Amygdala (tissue), 56 donors: ENCODE results near the gene IQCE.
"Not testable (repeated sequence)": the region's sequence is repeated elsewhere in the genome, so short reads cannot be mapped to it uniquely, and the experiment has no call there.

Experiments
- DNase-seq, 56 donors: peaks; one replicate each; lab custom pipeline; 2025; lab: John Stamatoyannopoulos, UW

IQCE gene

GRCh38 chr7:2530071-2530987 is 28.4 kb upstream of the IQCE start:
- peak in 2 of 56 donors; percentile 19 to 23 for DNase-seq

DNA sequence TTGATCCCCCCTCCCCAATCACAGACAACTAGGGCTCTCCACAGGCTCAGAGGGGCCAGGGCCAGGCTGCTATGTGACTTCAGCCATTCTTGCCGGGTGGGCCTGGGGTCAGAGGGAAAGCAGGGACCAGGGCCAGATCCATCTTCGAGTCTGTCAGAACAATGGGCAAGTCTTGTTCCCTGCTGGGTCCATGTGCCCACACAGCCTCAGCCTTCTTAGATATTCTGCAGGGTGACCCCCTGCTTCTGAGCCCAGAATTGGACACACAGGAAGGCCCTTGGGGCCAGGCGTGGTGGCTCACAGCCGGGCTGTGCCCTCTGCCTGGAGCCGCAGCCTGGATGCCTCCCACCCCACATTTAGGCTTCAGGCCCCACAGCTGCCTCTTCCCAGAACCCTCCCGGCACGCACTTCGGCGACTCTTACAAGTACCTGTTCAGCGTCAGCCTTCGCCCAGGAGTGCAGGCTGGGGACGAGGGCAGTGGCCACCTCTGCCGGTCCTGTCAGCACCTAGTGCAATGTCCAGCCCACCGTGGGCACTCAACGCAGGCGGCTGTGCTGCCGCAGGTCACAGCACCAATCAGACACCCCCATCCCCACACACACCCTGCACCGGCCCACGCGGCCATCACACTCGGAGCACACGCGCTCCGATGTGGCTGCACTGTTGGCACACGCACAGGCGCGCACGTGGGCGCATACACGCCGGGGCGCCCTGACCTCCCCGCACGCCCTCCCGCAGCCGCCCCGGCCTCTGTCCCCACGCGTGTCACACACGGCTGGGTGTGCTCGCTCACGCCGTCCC is 27.6 kb upstream of the IQCE start:
- DNase-seq: peak in 1 of 56 donors; percentile 42

GRCh38 chr7:2531796-2532110 is 27.0 kb upstream of the IQCE start:
- DNase-seq: peak in 5 of 56 donors; percentile 30 to 46 (median 32)

DNA sequence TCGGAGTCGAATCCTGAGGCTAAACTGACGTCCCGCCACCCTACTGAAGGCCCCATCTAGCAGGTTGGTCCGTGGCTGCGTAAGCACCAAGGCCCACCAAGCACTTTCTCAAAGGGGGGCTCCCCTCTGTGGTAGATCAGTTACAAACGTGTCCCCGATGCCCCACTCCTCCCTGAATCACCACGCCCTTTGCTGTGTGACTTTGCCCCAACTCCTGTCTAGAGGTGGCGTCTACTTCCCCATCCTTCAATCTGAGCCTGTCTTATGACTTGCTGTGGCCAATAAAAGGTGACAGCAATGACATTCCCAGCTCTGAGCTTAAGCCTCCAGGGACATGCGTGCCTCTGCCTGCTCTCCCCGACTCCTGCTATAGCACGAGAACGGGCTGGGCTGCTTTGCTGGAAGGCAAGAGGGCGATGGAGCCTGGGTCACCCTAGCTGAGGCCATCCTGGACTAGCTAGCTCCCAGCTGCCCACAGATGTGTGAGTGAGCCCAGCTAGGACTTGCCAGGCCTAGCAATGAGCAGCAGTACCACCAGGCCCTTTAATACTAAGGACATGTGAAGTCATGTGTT is 26.5 kb upstream of the IQCE start:
- not testable (repeated sequence) for DNase-seq

GRCh38 chr7:2532816-2533215 is 26.0 kb upstream of the IQCE start:
- DNase-seq: not testable (repeated sequence)

GRCh38 chr7:2533566-2533965 is 25.2 kb upstream of the IQCE start:
- not testable (repeated sequence) for DNase-seq

DNA sequence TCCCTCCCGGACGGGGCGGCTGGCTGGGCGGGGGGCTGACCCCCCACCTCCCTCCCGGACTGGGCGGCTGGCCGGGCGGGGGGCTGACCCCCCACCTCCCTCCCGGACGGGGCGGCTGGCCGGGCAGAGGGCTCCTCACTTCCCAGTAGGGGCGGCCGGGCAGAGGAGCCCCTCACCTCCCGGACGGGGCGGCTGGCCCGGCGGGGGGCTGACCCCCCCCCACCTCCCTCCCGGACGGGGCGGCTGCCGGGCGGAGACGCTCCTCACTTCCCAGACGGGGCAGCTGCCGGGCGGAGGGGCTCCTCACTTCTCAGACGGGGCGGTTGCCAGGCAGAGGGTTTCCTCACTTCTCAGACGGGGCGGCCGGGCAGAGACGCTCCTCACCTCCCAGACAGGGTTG is 24.6 kb upstream of the IQCE start:
- DNase-seq: not testable (repeated sequence)

- not testable (repeated sequence) for DNase-seq
Measured at GRCh38 chr7:2535872-2536627, 22.7 kb upstream of the IQCE start.

DNA sequence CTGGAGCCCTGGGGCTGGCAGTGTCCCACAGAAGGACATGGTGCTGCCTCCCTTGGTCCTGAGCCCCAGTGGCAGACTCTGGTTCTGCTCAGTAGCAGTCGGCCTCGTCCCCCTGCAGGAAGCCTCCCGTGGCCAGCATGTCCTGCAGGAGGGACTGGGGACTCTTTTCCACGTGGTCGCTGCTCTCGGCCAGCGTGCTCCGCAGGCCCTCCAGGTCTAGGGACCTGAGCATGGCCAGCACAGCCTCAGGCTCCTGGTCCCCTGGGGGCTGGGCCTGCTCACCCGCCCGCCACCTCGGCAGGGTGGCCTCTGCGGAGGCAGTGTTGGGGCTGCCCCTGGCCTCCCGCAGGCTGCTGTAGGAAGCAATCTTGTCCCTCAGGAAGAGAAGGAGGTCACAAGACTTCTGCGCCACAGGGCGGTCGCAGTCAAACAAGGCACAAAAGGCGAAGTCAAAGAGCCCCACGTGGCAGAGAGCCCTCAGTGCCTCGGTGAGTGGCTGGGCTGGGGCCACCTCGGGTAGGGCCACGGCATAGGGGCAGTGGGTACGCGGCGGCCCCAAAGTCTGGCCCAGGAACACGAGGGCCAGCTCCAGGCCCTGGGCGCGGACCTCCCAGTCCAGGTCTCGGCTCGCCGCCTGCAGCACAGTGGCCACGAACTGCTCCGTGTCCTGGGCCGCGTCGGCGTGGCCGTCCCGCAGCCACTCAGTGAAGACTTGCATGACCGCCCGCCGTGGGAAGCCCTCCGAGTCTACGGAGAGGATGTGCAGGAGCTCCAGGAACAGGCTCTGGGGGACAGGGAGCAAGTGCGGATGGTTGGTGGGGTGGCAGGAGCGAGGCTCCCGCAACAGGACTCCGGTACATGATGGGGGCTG is 20.6 kb upstream of the IQCE start:
- DNase-seq: no peak

DNA sequence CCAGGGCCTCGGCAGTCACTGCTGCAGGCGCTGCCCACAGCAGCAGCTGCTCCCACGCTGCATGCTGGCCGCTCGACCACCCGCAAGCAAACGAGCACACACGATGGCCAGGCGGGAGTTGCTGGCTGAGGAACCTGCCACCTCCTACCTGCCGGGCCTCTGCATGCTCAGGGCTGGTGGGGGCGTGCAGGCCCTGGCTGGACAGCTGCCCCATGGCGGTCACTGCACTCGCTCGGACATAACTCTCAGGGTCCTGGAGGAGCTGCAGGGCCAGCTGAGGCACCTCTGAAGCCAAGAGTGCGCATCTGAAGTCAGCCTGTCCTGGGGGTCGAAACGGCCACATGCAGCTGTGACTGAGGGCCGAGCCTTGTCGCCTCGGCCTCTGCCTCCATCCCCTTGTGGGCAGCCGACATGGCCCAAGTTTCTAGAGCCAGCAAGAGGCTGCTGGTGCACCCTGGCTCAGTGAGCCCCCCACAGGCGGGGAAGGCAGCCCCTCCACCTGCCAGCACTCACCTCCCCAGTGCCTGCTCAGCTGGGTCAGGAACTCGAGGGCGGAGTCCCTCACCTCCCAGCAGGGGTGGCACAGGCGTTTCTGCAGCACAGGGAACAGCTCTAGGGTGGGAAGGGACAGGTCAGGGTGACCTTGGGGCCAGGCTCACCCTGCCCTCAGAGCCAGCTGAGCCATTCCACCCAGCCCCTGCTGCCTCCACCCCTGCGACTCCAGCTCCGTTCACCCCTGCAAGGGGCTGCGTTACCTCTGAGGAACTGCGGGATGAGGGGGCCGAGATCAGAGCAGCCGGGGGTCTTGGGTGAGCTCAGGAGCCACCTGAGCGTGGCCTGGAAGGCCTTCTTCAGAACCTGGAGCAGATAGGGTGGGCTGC is 19.5 kb upstream of the IQCE start:
- no peak for DNase-seq

DNA sequence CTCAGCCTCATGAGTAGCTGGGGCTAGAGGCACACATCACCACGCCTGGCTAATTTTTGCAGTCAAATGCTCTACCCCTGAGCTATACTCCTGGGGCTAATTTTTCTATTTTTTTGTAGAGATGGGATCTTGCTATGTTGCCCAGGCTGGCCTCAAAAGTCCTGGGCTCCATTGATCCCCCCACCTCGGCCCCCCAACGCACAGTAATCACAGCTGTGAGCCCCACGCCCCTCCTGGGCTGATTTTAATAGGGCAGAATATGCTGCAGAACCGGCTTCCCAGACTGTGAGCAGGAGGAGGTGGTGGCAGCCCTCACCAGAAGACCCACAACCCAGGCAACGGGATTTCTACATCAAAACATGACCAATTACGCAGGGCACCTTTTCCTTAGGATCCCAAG is 18.6 kb upstream of the IQCE start:
- DNase-seq: no peak

GRCh38 chr7:2540641-2541051 is 18.1 kb upstream of the IQCE start:
- DNase-seq: no peak

DNA sequence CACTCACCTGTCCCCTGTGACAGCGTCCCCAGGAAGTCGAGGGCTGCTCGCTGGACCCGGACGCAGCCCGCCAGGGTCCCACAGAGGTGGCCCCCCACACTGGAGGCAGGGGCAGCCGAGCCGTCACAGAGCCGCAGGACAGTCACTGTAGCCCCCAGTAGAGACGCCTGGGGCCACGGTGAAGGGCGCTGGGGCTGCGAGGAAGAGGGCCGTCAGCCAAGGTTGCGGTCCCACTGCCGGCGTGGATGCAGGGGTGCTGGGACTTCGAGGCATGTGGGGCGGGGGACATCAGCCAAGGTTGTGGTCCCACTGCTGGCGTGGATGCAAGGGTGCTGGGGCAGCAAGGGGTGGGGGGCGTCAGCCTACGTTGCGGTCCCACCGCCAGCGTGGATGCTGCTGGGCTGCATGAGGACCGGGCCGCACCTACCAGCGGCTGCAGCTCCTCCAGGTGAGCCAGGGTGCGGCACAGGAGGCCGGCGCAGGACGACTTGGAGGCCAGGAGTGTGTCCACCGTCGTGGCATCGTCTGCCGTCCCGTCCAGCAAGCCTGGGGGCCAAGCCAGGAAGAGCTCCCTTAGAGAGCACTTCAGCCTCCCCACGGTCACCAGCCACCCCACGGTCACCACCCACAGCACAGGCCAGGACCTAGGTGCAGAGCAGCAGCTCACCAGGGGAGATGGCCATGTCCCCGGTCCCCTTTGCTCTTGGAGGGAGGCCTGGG is 17.3 kb upstream of the IQCE start:
- DNase-seq: no peak

GRCh38 chr7:2542011-2542915 is 16.5 kb upstream of the IQCE start:
- no peak for DNase-seq

- no peak for DNase-seq
Measured at GRCh38 chr7:2542916-2543871, 15.6 kb upstream of the IQCE start.
